Small intestine (tissue), 7 donors: Measurements from ENCODE around the gene LRRC14B. TPM values are rescaled to one million over a fixed set of nuclear protein-coding genes. Genes with fewer than 3 reads are reported as not detected.

Experiments used
- DNase-seq, 2 donors: peaks; one replicate each; pipeline versions ENCODE4 v3.0.0 to v3.0.0-alpha.2; 2013
- FAIRE-seq: peaks from 2 replicates; lab custom pipeline; 2012; peaks lifted over from hg19 to GRCh38; lab: Jason Lieb, UNC
- H3K27ac ChIP-seq, 3 donors: one replicate each; pipeline ENCODE4 v1.5.1; 2013; ENCODE audit warnings: low read length in 2 of 3, mild to moderate bottlenecking in 2 of 3, control low read depth in 1 of 3, inconsistent platforms in 1 of 3, low read depth in 1 of 3, moderate library complexity in 1 of 3
- H3K27me3 ChIP-seq, 3 donors: one replicate each; pipeline ENCODE4 v1.6.1; 2013; ENCODE audit warnings: low read length in 3 of 3, inconsistent platforms in 1 of 3; ENCODE audit not compliant: control insufficient read depth in 3 of 3, insufficient read depth in 3 of 3
- H3K36me3 ChIP-seq, 3 donors: one replicate each; pipeline ENCODE4 v1.6.1; 2013; ENCODE audit warnings: low read length in 3 of 3, inconsistent platforms in 1 of 3, low read depth in 1 of 3, mild to moderate bottlenecking in 1 of 3, moderate library complexity in 1 of 3; ENCODE audit not compliant: control insufficient read depth in 3 of 3, insufficient read depth in 2 of 3
- H3K4me1 ChIP-seq, 3 donors: one replicate each; pipeline ENCODE4 v1.6.1; 2013; ENCODE audit warnings: low read length in 2 of 3, inconsistent platforms in 1 of 3, low read depth in 1 of 3, mild to moderate bottlenecking in 1 of 3, moderate library complexity in 1 of 3; ENCODE audit not compliant: control insufficient read depth in 3 of 3, insufficient read depth in 2 of 3
- H3K4me3 ChIP-seq, 3 donors: one replicate each; pipeline ENCODE4 v1.5.1; 2013; ENCODE audit warnings: low read length in 3 of 3, control low read depth in 1 of 3, inconsistent platforms in 1 of 3, low read depth in 1 of 3, mild to moderate bottlenecking in 1 of 3, moderate library complexity in 1 of 3
- H3K9me3 ChIP-seq, 2 donors: one replicate each; pipeline ENCODE4 v1.6.1; 2013; ENCODE audit warnings: low read depth in 1 of 2, low read length in 1 of 2; ENCODE audit not compliant: control insufficient read depth in 2 of 2, insufficient read depth in 1 of 2
- WGBS, 3 donors: extraction: QIAGEN DNeasy Blood & Tissue Kit; methylation state at CpG; one replicate each; pipeline ENCODE4 v1.1.7; 2013; 5-methylcytosine and 5-hydroxymethylcytosine counted together
- polyA plus RNA-seq, 4 donors: library from polyadenylated mRNA; stranded (reverse) in 3 of 4; unstranded in 1 of 4; fragments of 200-250 nt in 3 of 4; fragments of 120-200 nt in 1 of 4; gene quantifications; one replicate each; pipeline versions ENCODE4 v1.2.1 to v1.2.3, GENCODE V29; 2013
- donor health status: healthy with polysubstance abuse.
- donor health status: control.
- donor health status: control.
- donor health status: Bipolar disorder and iron deficiency.
- donor health status: healthy.

Gene LRRC14B
- polyA plus RNA-seq, 4 donors: 0.04 to 0.12 TPM; not detected in 2

DNA sequence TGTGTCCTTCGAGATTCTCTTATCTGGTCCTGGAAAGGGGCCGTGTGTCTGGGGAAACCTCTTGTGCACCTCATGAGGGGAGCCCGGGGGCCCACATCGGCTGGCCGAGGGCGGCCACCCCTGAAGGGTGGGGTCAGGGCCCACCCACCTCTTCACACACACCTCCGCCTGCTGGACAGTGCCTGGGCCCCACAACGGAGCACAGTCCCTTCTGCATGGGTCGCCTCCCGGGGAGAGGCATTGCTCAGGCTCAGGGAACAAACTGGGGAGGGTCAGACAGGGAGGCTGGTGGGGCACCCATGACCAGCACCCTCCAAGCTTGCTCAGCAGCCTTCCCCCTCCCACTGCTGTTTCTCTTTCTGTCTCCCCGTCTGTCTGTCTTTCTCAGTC lies 1.3 kb upstream of the LRRC14B start:
- no peak for FAIRE-seq
- Histone ChIP-seq H3K4me3 (no peak overlapping the region), H3K4me1 (peaks cover 0 to 4% (median 0%) of the 10 kb centered on the region in 3 donors), H3K9me3 (no peaks in the 10 kb centered on the region), H3K36me3 (no peaks in the 10 kb centered on the region), H3K27me3 (peaks cover 0 to 19% (median 0%) of the 10 kb centered on the region in 3 donors), H3K27ac (no peak overlapping the region)
- DNase-seq: peak in 1 of 2 donors; percentile 12
- WGBS, 3 donors: 71 to 72% (median 71%) methylated on average over 10 to 11 of the region's 11 CpGs

DNA sequence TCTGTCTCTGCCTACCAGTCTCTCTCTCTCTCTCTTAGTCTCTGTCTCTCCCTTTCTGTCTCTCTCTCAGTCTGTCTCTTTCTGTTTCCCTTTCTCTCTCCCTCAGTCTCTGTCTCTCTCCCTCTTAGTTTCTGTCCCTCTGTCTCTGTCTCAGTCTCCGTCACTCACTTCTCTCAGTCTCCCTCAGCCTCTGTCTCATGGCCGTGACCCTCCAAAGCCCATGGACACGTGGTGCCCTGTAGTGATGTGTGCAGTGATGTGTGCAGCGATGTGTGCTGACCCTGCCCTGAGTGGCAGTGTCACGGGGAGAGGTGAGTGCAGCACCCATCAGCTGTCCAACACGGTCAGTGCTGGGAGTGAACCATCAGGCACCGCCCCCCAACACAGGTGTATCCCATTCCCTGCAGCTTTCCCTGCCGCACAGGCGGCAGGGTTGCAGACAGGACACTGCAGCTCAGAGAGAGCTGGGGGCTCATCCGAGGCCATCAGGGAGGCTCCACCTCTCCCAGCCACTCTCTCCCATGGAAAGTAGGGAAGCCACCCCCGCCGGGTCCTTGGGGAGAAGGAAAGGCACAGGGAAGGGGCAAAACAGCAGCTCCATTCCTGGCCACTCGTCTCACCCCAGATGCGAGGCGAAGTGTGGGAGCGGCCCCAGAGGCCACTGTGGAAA lies 794 bp upstream of the LRRC14B start:
- 34 to 58% (median 49%) methylated on average over 13 to 16 of the region's 16 CpGs for WGBS, 3 donors
- no peaks in the 10 kb centered on the region for H3K9me3 ChIP-seq

GRCh38 chr5:191949-192690 lies 825 bp downstream of the LRRC14B start:
- Histone ChIP-seq H3K4me3 (no peak overlapping the region), H3K27ac (no peak overlapping the region)

More for the DNA sequence above, 794 bp upstream of the LRRC14B start:
- FAIRE-seq (no peak), DNase-seq (peak in 1 of 2 donors; percentile 9)
- no peaks in the 10 kb centered on the region for H3K36me3 ChIP-seq
- H3K4me1 ChIP-seq: peaks cover 0 to 4% (median 0%) of the 10 kb centered on the region in 3 donors
- H3K27ac ChIP-seq: no peak overlapping the region
- H3K27me3 ChIP-seq: peaks cover 0 to 19% (median 0%) of the 10 kb centered on the region in 3 donors
- H3K4me3 ChIP-seq: no peak overlapping the region

GRCh38 chr5:192691-192969 lies 1.3 kb downstream of the LRRC14B start:
- Histone ChIP-seq H3K27ac (no peak overlapping the region), H3K27me3 (peaks cover 0 to 15% (median 0%) of the 10 kb centered on the region in 3 donors), H3K9me3 (no peaks in the 10 kb centered on the region), H3K36me3 (no peaks in the 10 kb centered on the region), H3K4me1 (peaks cover 0 to 4% (median 0%) of the 10 kb centered on the region in 3 donors), H3K4me3 (no peak overlapping the region)
- WGBS, 3 donors: 81 to 84% (median 82%) methylated on average over 9 of the region's 9 CpGs
- DNase-seq (no peak), FAIRE-seq (no peak)

More at GRCh38 chr5:191949-192690, 825 bp downstream of the LRRC14B start:
- DNase-seq: no peak
- Histone ChIP-seq H3K36me3 (no peaks in the 10 kb centered on the region), H3K27me3 (peaks cover 0 to 15% (median 0%) of the 10 kb centered on the region in 3 donors), H3K9me3 (no peaks in the 10 kb centered on the region), H3K4me1 (peaks cover 0 to 4% (median 0%) of the 10 kb centered on the region in 3 donors)
- 83 to 86% (median 83%) methylated on average over 44 to 46 of the region's 46 CpGs for WGBS, 3 donors
- no peak for FAIRE-seq

DNA sequence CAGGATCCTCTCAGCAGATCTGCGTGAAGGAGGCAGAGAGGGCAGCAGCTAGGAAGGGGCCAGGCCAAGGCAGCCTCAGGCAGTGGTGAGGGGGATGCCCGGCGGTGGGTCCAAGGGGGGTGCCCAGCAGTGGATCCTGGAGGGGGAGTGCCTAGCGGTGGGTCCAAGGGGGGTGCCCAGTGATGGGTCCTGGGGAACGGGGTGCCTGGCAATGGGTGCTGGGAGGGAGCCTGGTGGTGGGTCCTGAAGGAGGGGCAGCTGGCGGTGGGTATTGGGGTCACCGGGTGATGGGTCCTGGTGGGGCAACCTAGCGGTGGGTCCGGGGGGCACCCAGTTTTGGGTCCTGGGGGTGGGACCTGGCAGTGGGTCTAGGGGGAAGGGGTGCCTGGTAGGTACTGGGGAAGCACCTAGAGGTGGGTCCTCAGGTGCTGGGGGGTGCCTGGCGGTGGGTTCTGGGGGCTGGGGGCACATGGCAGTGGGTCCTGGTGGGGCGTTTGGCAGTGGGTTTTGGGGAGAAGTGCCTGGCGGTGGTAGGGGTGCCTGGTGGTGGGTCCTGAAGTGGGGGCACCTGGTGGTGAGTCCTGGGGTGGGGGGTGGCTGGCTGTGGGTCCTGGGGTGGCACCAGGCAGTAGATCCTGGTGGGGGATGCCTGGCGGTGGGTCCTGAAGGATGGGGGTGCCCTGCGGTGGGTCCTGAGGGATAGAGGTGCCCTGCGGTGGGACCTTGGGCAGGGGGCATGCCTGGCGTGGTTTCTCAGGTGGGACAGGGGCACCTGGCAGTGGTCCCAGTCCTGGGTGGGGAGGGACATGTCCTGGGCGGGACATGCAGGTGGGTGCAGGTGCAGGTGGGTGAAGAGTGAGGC lies 1.9 kb downstream of the LRRC14B start:
- H3K9me3 ChIP-seq: no peaks in the 10 kb centered on the region
- peaks cover 0 to 15% (median 0%) of the 10 kb centered on the region in 3 donors for H3K27me3 ChIP-seq
- DNase-seq (no peak), FAIRE-seq (no peak)
- H3K4me1 ChIP-seq: peaks cover 0 to 4% (median 0%) of the 10 kb centered on the region in 3 donors
- 81 to 88% (median 86%) methylated on average over 17 of the region's 17 CpGs for WGBS, 3 donors
- H3K36me3 ChIP-seq: peaks cover 0 to under 1% (median 0%) of the 10 kb centered on the region in 3 donors
- no peak overlapping the region for H3K4me3 ChIP-seq
- H3K27ac ChIP-seq: no peak overlapping the region

- no peak for FAIRE-seq
Observed at GRCh38 chr5:194102-194501, 2.8 kb downstream of the LRRC14B start.

DNA sequence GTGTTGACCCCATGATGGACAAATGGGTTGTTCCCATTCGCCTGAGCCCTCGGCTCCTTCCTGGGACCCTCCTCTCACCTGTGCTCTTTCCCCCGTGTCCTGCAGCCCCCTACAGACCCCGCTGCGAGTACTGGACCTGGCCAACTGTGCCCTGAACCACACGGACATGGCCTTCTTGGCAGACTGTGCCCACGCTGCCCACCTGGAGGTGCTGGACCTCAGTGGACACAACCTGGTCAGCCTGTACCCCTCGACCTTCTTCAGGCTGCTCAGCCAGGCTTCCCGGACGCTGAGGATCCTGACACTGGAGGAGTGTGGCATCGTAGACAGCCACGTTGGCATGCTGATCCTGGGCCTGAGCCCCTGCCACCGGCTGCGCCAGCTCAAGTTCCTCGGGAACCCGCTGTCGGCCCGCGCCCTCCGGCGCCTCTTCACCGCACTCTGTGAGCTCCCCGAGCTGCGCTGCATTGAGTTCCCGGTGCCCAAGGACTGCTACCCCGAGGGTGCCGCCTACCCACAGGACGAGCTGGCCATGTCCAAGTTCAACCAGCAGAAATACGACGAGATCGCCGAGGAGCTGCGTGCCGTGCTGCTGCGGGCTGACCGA lies 3.4 kb downstream of the LRRC14B start:
- Histone ChIP-seq H3K27ac (no peak overlapping the region), H3K4me3 (no peak overlapping the region), H3K4me1 (peaks cover 0 to 4% (median 0%) of the 10 kb centered on the region in 3 donors), H3K27me3 (peaks cover 0 to 15% (median 0%) of the 10 kb centered on the region in 3 donors), H3K9me3 (no peaks in the 10 kb centered on the region), H3K36me3 (peaks cover 0 to 11% (median 0%) of the 10 kb centered on the region in 3 donors)
- WGBS, 3 donors: 91 to 93% (median 92%) methylated on average over 33 to 36 of the region's 36 CpGs
- DNase-seq (no peak), FAIRE-seq (no peak)

More at GRCh38 chr5:194102-194501, 2.8 kb downstream of the LRRC14B start:
- 84 to 89% (median 88%) methylated on average over 14 to 15 of the region's 15 CpGs for WGBS, 3 donors
- H3K4me1 ChIP-seq: peaks cover 0 to 4% (median 0%) of the 10 kb centered on the region in 3 donors
- DNase-seq: no peak
- H3K27me3 ChIP-seq: peaks cover 0 to 15% (median 0%) of the 10 kb centered on the region in 3 donors
- no peaks in the 10 kb centered on the region for H3K9me3 ChIP-seq
- H3K36me3 ChIP-seq: peaks cover 0 to 10% (median 0%) of the 10 kb centered on the region in 3 donors
- H3K4me3 ChIP-seq: no peak overlapping the region
- H3K27ac ChIP-seq: no peak overlapping the region
